Esophagus squamous epithelium (tissue), 5 donors: ENCODE measurements around the gene NOL9. TPM values are rescaled to one million over a fixed set of nuclear protein-coding genes. Genes with fewer than 3 reads are reported as not detected.

Experiments
- DNase-seq: peaks from one replicate; lab custom pipeline; 2025; lab: John Stamatoyannopoulos, UW
- H3K27ac ChIP-seq, 4 donors: fragments of 200-600 bp; sonication (generic); one replicate each; pipeline ENCODE4 v1.5.1; 2016 to 2019; ENCODE audit warnings: mild to moderate bottlenecking in 1 of 4
- H3K27me3 ChIP-seq, 4 donors: fragments of 200-600 bp; sonication (generic); 1 replicate in 3 of 4; 2 replicates in 1 of 4; pipeline versions ENCODE4 v1.5.1 to v1.6.0; 2017 to 2021; ENCODE audit warnings: antibody characterized with exemption in 1 of 4
- H3K36me3 ChIP-seq, 3 donors: fragments of 200-600 bp; sonication (generic); one replicate each; pipeline ENCODE4 v1.5.1; 2016 to 2019
- H3K4me1 ChIP-seq, 3 donors: fragments of 200-600 bp; sonication (generic); one replicate each; pipeline ENCODE4 v1.5.1; 2017 to 2019
- H3K4me3 ChIP-seq, 4 donors: fragments of 200-600 bp; sonication (generic); 1 replicate in 3 of 4; 2 replicates in 1 of 4; pipeline ENCODE4 v1.5.1; 2016 to 2019; ENCODE audit warnings: mild to moderate bottlenecking in 2 of 4, moderate library complexity in 1 of 4
- H3K9me3 ChIP-seq, 3 donors: fragments of 200-600 bp; sonication (generic); one replicate each; pipeline ENCODE4 v1.5.1; 2016 to 2019
- POLR2A ChIP-seq, 4 donors: fragments of 450-650 bp; IDR thresholded peaks; one replicate each; pipeline ENCODE4 v1.6.1; 2017; ENCODE audit warnings: antibody characterized with exemption in 4 of 4, mild to moderate bottlenecking in 4 of 4, moderate library complexity in 3 of 4
- WGBS, 2 donors: methylation state at CpG; one replicate each; pipeline ENCODE4 v1.1.5; 2018; 5-methylcytosine and 5-hydroxymethylcytosine counted together
- intact Hi-C: fragments of 100-400 bp; cut with DNase I; formaldehyde crosslinking; loops from one replicate; pipeline ENCODE4 v1.15.0; 2022
- total RNA-seq, 4 donors: library from RNA; depleted of rRNA; stranded (reverse); fragments of >200 nt; gene quantifications; one replicate each; pipeline ENCODE4 v1.1.0, GENCODE V29; 2016
- TF ChIP-seq, protein P1 (sequence below), 6 experiments: fragments of 450-650 bp in 4 of 6; fragments of 200-600 bp in 2 of 6; sonication (generic) in 2 of 6; IDR thresholded peaks; one replicate each; pipeline ENCODE4 v1.5.1; 2016 to 2019; ENCODE audit warnings: antibody characterized with exemption in 6 of 6, mild to moderate bottlenecking in 4 of 6, moderate library complexity in 4 of 6
- donor health status: DM: yes; HTN: yes; CAD: no.

Gene NOL9
- total RNA-seq = 10 to 100 TPM; 13.0 to 36.4 (median 22.3) TPM

DNA sequence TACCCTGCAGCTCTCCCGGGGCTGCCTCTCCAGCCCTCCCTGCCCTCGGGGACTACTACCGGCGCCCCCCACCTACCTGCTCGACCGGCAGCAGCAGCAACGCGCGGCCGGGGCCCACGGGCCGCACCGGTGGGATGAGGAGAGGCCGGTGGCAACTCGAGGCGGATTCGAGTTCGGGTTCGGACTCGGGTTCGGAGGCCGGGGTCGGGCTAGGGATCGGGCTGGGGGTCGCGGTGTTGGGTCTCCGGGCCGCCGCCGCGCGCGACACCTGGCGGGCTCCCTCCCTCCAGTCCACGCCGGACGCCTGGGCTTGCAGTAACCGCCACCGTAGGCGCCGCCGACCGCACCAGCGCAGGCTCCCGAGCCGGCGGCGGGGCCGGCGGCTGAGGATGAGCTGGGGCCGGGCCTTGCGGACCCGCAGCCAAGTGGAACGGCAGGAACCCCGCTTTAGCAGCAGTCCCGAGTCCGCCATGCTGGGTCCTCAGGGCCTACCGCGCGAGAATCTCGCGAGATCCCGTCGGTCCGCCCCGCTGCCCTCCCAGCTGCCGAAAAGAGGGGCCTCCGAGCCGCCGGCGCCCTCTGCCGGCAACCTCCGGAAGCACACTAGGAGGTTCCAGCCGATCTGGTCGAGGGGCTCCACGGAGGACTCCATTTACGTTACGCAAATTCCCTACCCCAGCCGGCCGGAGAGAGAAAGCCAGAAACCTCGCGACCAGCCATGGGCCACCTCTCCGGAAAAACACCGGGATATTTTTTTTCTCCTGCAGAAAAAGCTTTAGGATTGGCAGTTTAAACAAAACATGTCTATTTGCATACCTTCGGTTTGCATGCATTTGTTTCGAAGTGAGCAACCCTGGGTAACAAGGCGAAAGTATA is at the start of gene NOL9:
Gene NOL9 (minus strand): TSS at position 483 of the 876 bp plus-strand sequence. CDS start 11 bp downstream, at position 472.
- 8 to 9% methylated on average over 4 to 11 of the region's 87 CpGs for WGBS, 2 donors
- no peaks in the 10 kb centered on the region for H3K27me3 ChIP-seq
- H3K27ac ChIP-seq = peak within 1 kb of the TSS; percentile 79 to 91 (median 86)
- H3K4me1 ChIP-seq = peaks cover 16 to 32% (median 23%) of the 10 kb centered on the region in 3 donors
- peaks cover 0 to 22% (median 10%) of the 10 kb centered on the region in 3 donors for H3K36me3 ChIP-seq
- H3K4me3 ChIP-seq = peak within 1 kb of the TSS; percentile 87 to 100 (median 99)
- DNase-seq = peak; percentile 58
- H3K9me3 ChIP-seq = no peaks in the 10 kb centered on the region
- intact Hi-C loops = loop anchor here (10.0 kb wide), 1 partner anchor 71 kb away; the partner anchor contains the start of gene THAP3
- TF ChIP-seq POLR2A (IDR thresholded peaks at IDR 0.05) = peak in 2 of 4 donors; percentile 26 to 34
- TF ChIP-seq, protein P1, sequence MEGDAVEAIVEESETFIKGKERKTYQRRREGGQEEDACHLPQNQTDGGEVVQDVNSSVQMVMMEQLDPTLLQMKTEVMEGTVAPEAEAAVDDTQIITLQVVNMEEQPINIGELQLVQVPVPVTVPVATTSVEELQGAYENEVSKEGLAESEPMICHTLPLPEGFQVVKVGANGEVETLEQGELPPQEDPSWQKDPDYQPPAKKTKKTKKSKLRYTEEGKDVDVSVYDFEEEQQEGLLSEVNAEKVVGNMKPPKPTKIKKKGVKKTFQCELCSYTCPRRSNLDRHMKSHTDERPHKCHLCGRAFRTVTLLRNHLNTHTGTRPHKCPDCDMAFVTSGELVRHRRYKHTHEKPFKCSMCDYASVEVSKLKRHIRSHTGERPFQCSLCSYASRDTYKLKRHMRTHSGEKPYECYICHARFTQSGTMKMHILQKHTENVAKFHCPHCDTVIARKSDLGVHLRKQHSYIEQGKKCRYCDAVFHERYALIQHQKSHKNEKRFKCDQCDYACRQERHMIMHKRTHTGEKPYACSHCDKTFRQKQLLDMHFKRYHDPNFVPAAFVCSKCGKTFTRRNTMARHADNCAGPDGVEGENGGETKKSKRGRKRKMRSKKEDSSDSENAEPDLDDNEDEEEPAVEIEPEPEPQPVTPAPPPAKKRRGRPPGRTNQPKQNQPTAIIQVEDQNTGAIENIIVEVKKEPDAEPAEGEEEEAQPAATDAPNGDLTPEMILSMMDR (IDR thresholded peaks at IDR 0.05) = peak; percentile 95 to 98 (median 97)

DNA sequence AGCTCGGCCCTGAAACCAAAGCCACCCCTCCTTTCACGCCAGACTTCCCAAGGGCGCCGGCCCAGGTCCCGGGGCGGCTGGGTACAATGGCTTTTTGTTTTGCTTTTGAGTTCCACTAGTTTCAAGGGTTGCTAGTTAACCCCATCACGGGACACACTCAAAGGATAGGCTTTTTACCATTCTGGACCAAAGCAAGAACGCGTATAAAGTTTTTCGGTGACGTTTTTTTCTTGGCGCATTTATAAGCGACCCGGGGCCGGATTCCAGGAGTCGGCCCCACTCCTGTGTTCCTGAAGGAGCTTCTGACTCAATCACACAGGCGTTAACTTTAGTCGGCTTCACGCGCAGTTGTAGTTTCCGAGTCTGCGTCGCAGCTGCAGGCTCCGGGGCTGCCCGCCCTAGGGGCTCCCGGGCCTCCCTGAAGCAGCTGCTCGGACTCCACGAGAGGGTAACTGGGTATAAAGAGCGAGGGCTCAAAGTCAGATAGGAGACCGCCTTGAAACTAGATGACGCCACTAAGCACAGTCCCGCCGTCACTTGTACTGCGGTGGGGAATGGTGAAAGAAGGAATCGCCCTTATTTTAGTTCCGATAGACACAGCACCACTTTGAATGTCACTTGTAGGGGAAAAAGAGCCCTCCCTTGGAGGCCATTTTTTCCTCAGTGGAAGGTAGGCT is 49.1 kb upstream of the NOL9 start:
- 0 to 2% methylated on average over 14 to 22 of the region's 36 CpGs for WGBS, 2 donors
- Histone ChIP-seq H3K4me1 (peaks cover 25 to 48% (median 35%) of the 10 kb centered on the region in 3 donors), H3K27ac (peak overlapping the region; percentile 96 to 100 (median 98)), H3K27me3 (no peaks in the 10 kb centered on the region), H3K36me3 (peaks cover 0 to 8% (median 2%) of the 10 kb centered on the region in 3 donors), H3K9me3 (no peaks in the 10 kb centered on the region), H3K4me3 (peak overlapping the region; percentile 73 to 99 (median 92))
- DNase-seq = no peak
- TF ChIP-seq, protein P1 (IDR thresholded peaks at IDR 0.05) = no peak
- peak in 1 of 4 donors; percentile 19 for TF ChIP-seq POLR2A (IDR thresholded peaks at IDR 0.05)
- intact Hi-C loops = no loop called here

DNA sequence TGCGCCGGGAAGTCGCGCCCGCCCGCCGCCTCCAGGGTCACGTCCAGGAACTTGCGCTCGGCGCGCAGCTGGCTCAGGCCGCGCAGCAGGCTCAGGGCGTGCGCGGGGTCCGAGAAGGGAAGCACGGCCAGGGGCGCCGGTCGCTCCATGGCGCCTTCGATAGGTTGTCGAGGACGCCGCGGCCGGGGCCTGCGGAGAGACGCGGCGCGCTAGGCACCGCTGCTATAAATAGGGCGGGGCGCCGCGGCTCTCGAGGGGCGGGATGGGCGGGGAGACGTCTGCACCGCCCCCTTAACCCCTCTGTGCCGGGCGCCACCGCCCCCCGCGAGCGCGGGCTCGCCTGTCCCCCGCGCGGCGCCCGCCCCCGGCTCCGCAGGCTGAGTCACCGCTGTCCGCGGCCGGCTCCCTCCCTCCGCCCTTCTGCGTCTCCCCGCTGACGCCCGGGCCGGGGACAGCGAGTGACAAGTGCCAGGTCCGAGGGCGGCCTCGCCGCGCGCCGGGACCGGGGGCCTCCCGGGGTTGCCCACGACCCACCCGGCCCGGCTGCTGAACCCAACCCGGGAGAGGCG is 48.4 kb upstream of the NOL9 start, which contains the start of gene KLHL21:
Gene KLHL21 (minus strand): TSS at position 201 of the 569 bp plus-strand sequence. CDS start 52 bp downstream, at position 149.
- Histone ChIP-seq H3K27me3 (no peaks in the 10 kb centered on the region), H3K9me3 (no peaks in the 10 kb centered on the region), H3K4me3 (peak within 1 kb of the TSS; percentile 73 to 99 (median 92)), H3K27ac (peak within 1 kb of the TSS; percentile 96 to 100 (median 98)), H3K4me1 (peaks cover 30 to 54% (median 41%) of the 10 kb centered on the region in 3 donors), H3K36me3 (peaks cover 3 to 14% (median 9%) of the 10 kb centered on the region in 3 donors)
- WGBS, 2 donors = 0% methylated on average over 7 of the region's 84 CpGs; no CpG with 5 or more reads in 1 of the 2 donors
- TF ChIP-seq POLR2A (IDR thresholded peaks at IDR 0.05) = peak in 3 of 4 donors; percentile 55 to 91 (median 90)
- TF ChIP-seq, protein P1 (IDR thresholded peaks at IDR 0.05) = peak in 1 of 6 experiments; percentile 2
- intact Hi-C loops = no loop called here
- DNase-seq = peak; percentile 57

GRCh38 chr1:6601923-6602668 is 47.8 kb upstream of the NOL9 start:
- Histone ChIP-seq H3K4me3 (peak overlapping the region; percentile 73 to 99 (median 92)), H3K9me3 (no peaks in the 10 kb centered on the region), H3K36me3 (peaks cover 10 to 21% (median 15%) of the 10 kb centered on the region in 3 donors), H3K27me3 (no peaks in the 10 kb centered on the region), H3K4me1 (peaks cover 37 to 60% (median 48%) of the 10 kb centered on the region in 3 donors), H3K27ac (peak overlapping the region; percentile 96 to 100 (median 98))
- intact Hi-C loops = no loop called here
- no peak for DNase-seq
- no peak for TF ChIP-seq POLR2A (IDR thresholded peaks at IDR 0.05)
- TF ChIP-seq, protein P1 (IDR thresholded peaks at IDR 0.05) = peak in 1 of 6 experiments; percentile 2
- WGBS, 2 donors = 0% methylated on average over 15 of the region's 103 CpGs; no CpG with 5 or more reads in 1 of the 2 donors
